ENCODE measurements around the gene CABLES1.

DNA sequence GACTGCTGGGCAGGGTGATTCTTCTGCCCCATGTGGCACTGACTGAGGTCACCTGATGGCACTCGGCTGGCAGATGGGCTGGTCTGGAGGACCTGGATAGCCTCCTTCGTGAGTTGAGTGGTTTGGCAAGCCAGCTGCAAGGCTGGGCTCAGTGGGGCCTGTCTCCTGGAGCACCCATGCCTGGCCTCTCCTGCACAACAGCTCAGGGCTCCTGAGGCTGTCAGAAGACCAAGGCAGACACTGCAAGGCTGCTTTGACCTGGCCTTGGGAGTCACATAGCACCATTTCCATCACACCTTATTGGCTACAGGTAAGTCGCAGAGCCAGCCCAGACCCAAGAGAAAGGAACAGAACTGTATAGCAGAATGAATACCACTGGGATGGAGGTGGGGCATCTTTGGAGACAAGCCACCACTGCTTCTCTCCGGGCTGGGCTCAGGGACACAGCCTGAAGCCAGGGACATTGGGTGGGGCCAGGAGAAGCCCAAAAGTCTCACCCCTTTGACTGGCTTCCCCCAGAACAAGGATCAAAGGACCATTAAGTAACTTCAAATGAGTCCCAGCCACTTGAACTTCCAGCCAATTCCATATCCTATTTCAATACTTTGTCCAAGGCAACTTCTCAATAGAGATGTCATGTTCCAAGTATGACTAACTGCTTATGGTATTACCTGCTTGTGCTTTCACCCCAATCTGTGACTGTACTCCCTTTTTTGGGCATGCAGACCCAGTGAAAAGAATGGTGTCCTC lies 156.3 kb downstream of the CABLES1 start:
- TF ChIP-seq CTCF (IDR thresholded peaks at IDR 0.05; ENCODE audit: low read length) (no peak), EZH2 (IDR thresholded peaks at IDR 0.05; ENCODE audit: borderline replicate concordance, low read length) (no peak)

Measured in OCI-LY1 (cell line).